Measurements from ENCODE around the gene DDX10.

DNA sequence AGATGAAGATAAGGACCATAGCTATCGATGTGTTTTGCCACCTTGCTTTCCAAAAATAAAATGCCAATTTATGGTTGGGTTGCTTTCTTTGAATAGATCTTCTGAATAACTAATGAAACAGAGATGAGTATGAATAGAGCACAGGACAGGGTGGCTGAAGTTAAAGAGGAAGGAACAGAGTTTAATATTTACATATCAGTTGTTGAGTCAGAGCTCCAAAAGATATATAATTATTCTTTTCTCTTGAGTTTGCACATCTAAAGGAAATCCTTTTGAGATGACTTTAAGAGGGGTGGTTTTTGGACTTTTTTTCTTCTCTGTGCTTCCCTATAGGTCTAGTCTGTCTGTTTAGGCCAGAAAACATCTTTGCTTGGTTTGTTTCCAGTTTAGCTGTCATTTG is 115.2 kb downstream of the DDX10 start:
- no peak for TF ChIP-seq POLR2A (IDR thresholded peaks at IDR 0.05)
- TF ChIP-seq, protein P1, sequence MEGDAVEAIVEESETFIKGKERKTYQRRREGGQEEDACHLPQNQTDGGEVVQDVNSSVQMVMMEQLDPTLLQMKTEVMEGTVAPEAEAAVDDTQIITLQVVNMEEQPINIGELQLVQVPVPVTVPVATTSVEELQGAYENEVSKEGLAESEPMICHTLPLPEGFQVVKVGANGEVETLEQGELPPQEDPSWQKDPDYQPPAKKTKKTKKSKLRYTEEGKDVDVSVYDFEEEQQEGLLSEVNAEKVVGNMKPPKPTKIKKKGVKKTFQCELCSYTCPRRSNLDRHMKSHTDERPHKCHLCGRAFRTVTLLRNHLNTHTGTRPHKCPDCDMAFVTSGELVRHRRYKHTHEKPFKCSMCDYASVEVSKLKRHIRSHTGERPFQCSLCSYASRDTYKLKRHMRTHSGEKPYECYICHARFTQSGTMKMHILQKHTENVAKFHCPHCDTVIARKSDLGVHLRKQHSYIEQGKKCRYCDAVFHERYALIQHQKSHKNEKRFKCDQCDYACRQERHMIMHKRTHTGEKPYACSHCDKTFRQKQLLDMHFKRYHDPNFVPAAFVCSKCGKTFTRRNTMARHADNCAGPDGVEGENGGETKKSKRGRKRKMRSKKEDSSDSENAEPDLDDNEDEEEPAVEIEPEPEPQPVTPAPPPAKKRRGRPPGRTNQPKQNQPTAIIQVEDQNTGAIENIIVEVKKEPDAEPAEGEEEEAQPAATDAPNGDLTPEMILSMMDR (IDR thresholded peaks at IDR 0.05) = no peak

Data from adrenal gland (tissue), 5 donors.